BJ (cell line): ENCODE results near the gene PYGM. TPM values are rescaled to one million over a fixed set of nuclear protein-coding genes. Genes with fewer than 3 reads are reported as not detected.

Experiments
- CTCF ChIA-PET: fragments of 350-600 bp; formaldehyde crosslinking; extraction: SDS; loops from one replicate; lab custom pipeline; 2021; ENCODE audit warnings: antibody characterized with exemption, inconsistent platforms; lab: Yijun Ruan, JAX
- POLR2A ChIA-PET: fragments of 300-600 bp; sonication (Branson Sonifier 250); formaldehyde crosslinking; extraction: SDS; loops from one replicate; lab custom pipeline; 2021; ENCODE audit warnings: antibody characterized with exemption; lab: Charles Lee
- DNase-seq: peaks from one replicate; pipeline ENCODE4 v3.0.0-alpha.2; 2011; ENCODE audit warnings: low read depth
- H3K27me3 ChIP-seq: 2 replicates; pipeline ENCODE4 v1.6.0; 2011; ENCODE audit warnings: low read length; ENCODE audit not compliant: control insufficient read depth, insufficient read depth
- H3K36me3 ChIP-seq: 2 replicates; pipeline ENCODE4 v1.5.1; 2011; ENCODE audit warnings: low read length; ENCODE audit not compliant: control insufficient read depth, insufficient read depth
- H3K4me3 ChIP-seq: 2 replicates; pipeline ENCODE4 v1.5.1; 2011; ENCODE audit warnings: low read depth, mild to moderate bottlenecking, control low read depth, low read length
- CTCF ChIP-seq: IDR thresholded peaks from 2 replicates; pipeline ENCODE4 v1.5.1; 2011; ENCODE audit warnings: low read depth, mild to moderate bottlenecking, control low read depth, inconsistent platforms, low read length, moderate library complexity; ENCODE audit not compliant: insufficient read depth
- polyA plus RNA-seq: library from polyadenylated mRNA; depleted of rRNA; stranded (reverse); fragments of >200 nt; gene quantifications from 2 replicates; pipeline ENCODE4 v1.2.3, GENCODE V29; 2011

PYGM gene
- polyA plus RNA-seq, 1 experiment, result 0.10 TPM

DNA sequence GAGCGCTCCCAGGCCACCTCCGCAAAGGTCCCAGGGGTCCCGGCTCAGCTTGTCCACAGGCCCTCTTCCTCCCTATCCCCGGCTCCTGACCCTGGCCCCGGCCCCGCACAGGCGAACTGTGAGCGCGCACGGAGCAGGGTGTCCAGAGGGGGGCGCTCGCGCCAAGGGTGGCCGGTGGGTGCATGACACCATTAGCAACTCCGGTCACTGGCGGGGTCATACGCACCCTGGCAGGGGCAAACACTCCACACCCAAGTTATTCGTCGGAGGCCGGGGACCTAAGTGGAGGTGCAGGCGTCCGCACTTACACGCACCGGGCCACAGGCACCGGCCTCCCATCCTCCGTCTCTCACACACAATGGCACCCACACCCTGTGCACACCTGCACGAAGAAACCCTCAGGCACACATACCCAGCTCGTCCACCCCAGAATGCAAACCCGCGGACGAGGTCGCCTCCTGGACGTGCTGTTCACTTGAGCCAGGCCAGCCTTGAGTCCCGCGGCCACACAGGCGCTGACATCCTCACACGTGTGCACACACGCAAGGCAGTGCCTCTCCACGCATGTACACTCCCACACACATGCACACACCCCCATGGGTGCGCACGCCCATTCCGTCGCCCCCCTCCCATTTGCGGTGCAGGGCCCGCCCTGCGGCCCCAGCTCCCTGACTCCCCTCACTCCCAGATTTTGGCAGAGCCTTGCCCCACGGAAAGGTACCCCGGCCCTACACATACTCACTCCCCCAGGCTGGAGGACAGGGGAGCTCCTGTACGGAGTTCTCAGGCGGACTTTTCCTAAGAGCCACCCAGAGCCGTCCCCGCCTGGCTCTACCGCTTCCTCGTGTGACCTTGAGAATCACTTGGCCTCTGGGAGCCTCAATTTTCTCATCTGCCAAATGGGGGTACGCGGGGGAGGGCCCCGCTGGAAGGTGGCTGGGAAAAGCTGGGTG lies 15.9 kb downstream of the PYGM start, which contains the start of gene RASGRP2:
TSS of gene RASGRP2 (minus strand) at position 552 of the 953 bp plus-strand sequence. CDS start 1,276 bp downstream, outside the sequence.
- peak within 1 kb of the TSS; percentile 52 for H3K4me3 ChIP-seq
- ChIA-PET POLR2A (no interaction called here), CTCF (interaction anchor here (0.6 to 4.7 kb wide), 16 partner anchors 10 to 170 kb away, joined by 3 to 19 read pairs (median 4); partner anchors contain the start of gene PYGM)
- H3K27me3 ChIP-seq, result peaks cover 38% of the 10 kb centered on the region
- DNase-seq, result no peak
- peak; percentile 78 for TF ChIP-seq CTCF
- H3K36me3 ChIP-seq, result no peaks in the 10 kb centered on the region

DNA sequence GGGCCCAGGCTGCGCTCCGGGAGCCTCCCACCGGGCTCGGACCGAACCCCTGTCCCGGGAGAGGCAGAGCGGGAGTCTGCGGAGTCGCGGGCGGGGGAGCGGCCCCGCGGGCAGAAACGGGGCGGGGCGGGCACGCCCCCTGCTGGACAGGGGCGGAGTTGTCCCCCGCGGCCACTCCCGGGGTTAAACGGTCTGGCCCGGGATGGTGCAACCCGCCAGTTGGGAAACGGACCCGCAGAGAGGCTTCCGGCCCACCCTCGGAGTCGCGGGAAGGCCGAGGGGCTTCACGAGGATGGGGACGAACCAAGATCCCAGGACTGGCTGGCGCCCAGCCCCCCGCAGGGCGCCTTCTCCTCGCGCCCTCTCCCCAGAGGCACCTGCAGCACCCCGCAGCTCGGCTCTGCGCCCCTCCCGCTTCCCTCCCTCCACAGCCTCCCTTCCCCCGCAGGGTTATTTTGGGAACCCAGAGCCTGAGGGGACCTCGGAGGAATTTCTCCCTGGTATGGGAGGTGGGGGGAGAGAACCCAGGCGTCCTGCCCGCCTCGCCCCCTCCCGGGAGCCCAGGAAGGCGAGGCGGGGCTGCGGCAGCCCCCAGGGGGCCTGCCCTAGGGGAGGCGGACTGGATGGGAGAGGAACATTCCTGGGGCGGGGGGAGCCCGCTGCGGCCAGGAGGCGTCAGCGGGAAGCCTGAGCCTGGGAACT lies 16.7 kb downstream of the PYGM start:
- Histone ChIP-seq H3K27me3 (peaks cover 38% of the 10 kb centered on the region), H3K36me3 (no peaks in the 10 kb centered on the region), H3K4me3 (peak overlapping the region; percentile 52)
- POLR2A ChIA-PET, result no interaction called here
- peak; percentile 73 for TF ChIP-seq CTCF
- CTCF ChIA-PET, result interaction anchor here (0.6 to 4.7 kb wide), 18 partner anchors 9 to 169 kb away, joined by 3 to 19 read pairs (median 4); partner anchors contain the start of genes PYGM and SF1
- DNase-seq, result no peak

DNA sequence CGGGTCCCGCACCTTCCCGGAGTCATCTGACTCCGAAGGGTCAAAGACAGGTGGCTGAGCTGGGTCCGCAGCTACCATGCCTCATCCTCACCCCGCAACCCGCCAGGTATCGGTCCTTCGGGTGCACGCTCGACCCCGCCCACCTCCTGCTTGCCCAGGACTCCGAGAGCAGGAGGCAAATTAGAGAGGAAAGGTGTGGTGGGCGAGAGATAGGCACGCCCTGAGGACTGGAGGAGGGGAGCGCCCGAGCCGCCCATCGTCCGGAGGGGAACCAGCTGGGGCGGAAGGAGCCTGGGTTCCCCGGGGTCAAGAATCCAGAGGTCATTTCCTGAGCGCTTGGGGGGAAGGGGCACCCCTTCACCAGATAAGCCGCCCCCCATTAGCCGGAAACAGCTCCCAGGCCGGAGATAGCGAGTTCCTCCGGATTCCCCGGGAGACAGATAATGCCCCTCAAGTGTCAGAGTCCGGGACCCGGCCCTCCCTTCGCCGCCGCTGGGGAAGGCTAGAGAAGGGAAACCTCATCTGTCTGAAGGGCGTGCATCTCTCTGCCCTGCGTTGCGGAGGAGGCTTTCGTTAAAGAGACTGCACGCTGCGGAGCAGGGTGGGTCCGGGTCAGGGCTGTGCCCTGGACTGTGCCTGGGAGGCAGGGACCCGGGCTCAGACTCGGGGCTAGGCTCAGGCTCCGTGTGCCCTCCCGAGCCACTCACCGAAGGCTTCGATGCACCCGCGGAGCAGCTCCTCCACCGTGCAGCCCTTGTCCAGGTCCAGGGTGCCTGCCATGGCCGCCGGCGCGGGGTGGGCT lies 17.5 kb downstream of the PYGM start:
- CTCF ChIA-PET, result interaction anchor here (0.9 to 4.7 kb wide), 17 partner anchors 9 to 107 kb away, joined by 3 to 19 read pairs (median 4); partner anchors contain the start of genes PYGM and SF1
- DNase-seq, result no peak
- POLR2A ChIA-PET, result no interaction called here
- no peak for TF ChIP-seq CTCF
- Histone ChIP-seq H3K36me3 (no peaks in the 10 kb centered on the region), H3K4me3 (peak overlapping the region; percentile 52), H3K27me3 (peaks cover 38% of the 10 kb centered on the region)

DNA sequence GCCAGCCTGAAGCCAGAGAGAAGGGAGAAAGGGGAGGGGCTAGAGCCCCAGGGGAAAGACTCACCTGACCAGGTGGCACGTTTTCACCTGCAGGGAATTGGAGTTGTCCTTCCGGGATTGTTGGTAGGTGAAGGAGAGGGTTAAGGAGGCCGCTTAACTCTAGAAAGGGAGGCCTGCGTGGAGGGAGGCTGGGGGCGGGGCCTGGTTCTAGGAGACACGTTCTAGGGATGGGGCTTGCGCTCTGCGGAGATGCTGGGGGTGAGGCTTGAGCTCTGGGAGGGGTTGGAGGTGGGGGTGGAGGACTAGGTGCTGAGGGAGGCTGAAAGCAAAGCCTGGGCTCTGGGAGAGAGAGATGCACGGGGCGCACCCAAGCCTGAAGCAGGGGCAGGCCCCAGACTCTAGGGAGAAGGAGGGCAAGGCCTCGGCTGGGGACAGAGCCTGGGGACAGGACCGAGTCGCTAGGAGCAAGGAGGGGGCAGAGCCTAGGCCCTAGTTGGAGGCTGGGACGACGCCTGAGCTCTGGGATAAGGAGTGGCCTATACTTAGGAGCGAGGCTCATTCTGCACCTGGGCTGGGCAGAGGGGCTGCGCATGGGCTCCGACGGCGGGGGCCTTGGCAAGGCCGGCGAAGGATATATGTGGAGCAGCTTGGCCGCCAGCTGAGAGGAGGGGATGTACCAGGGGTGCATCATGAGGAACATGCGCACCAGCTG lies 18.2 kb downstream of the PYGM start:
- H3K4me3 ChIP-seq, result no peak overlapping the region
- peaks cover 40% of the 10 kb centered on the region for H3K27me3 ChIP-seq
- POLR2A ChIA-PET, result no interaction called here
- CTCF ChIA-PET, result interaction anchor here (0.9 to 4.7 kb wide), 11 partner anchors 8 to 89 kb away, joined by 3 to 19 read pairs (median 6); partner anchors contain the start of gene PYGM
- no peak for TF ChIP-seq CTCF
- DNase-seq, result no peak
- H3K36me3 ChIP-seq, result no peaks in the 10 kb centered on the region
